GM12891 (cell line): ENCODE results near the gene RELCH.

Source experiments
- POLR2A ChIP-seq: IDR thresholded peaks from 2 replicates; pipeline ENCODE4 v1.6.1; 2011; ENCODE audit warnings: low read depth, low read length, control low read depth
- POLR2AphosphoS5 ChIP-seq: IDR thresholded peaks from 2 replicates; pipeline ENCODE4 v1.6.1; 2011; ENCODE audit warnings: low read depth, low read length, control low read depth
- POU2F2 ChIP-seq: IDR thresholded peaks from 2 replicates; pipeline ENCODE4 v1.6.1; 2011; ENCODE audit warnings: low read depth, mild to moderate bottlenecking, control low read depth, low read length, moderate library complexity
- SPI1 ChIP-seq: IDR thresholded peaks from 2 replicates; pipeline ENCODE4 v1.6.1; 2011; ENCODE audit warnings: low read depth, low read length, control low read depth
- TAF1 ChIP-seq: IDR thresholded peaks from 2 replicates; pipeline ENCODE4 v1.6.1; 2011; ENCODE audit warnings: low read depth, low read length, control low read depth

DNA sequence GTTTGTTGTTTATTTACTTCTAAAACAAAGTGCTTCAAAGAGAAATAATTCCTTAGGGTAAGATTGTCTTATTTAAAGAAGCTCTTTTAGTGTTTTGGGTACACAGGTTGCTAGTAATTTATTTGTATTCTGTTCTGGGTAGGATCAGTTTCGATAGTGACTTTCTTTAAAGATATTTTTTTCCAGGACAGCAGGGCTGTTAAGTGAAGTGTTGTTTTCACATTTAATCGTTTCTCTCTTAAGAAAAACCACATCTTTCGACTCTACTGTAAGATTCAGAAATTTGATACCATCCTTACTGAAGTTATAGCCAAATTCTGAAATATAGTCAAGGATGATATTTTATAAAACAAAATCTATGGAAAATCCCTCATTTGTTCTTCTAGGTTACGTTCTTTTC, 155.8 kb downstream of the RELCH start:
- TF ChIP-seq POLR2AphosphoS5 (no peak), POLR2A (no peak), SPI1 (no peak), TAF1 (no peak), POU2F2 (no peak)
